ENCODE data around the gene PLAC1.

The PLAC1 gene

DNA sequence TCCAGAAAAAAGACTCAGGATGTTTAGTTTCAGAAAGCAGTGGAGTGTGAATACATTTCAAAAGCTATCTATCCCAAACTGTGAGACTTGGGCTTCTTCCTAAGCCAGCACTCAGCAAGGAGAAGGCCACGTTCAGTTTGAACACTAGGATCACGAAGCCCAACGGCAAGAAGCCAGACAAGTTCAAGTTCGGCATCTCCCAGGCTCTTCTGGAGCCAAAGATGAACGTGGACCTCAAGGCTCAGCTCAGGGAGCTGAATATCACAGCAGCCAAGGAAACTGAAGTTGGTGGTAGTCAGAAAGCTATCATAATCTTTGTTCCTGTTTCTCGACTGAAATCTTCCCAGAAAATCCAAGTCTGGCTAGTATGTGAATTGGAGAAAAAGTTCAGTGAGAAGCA, 7.6 kb downstream of the PLAC1 start:
- DNase-seq (ENCODE audit: low read depth, low spot score) = no peak
- POLR2A ChIA-PET = no interaction called here
- CTCF ChIA-PET = interaction anchor here (0.7 kb wide), 1 partner anchor 150 kb away, joined by 3 read pairs; no protein-coding TSS in a partner anchor
- H3K4me3 ChIP-seq (ENCODE audit: low read depth, low read length) = no peak overlapping the region
- TF ChIP-seq, protein P1, sequence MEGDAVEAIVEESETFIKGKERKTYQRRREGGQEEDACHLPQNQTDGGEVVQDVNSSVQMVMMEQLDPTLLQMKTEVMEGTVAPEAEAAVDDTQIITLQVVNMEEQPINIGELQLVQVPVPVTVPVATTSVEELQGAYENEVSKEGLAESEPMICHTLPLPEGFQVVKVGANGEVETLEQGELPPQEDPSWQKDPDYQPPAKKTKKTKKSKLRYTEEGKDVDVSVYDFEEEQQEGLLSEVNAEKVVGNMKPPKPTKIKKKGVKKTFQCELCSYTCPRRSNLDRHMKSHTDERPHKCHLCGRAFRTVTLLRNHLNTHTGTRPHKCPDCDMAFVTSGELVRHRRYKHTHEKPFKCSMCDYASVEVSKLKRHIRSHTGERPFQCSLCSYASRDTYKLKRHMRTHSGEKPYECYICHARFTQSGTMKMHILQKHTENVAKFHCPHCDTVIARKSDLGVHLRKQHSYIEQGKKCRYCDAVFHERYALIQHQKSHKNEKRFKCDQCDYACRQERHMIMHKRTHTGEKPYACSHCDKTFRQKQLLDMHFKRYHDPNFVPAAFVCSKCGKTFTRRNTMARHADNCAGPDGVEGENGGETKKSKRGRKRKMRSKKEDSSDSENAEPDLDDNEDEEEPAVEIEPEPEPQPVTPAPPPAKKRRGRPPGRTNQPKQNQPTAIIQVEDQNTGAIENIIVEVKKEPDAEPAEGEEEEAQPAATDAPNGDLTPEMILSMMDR (IDR thresholded peaks at IDR 0.05; ENCODE audit: insufficient read depth, low read length, missing control alignments) = no peak

DNA sequence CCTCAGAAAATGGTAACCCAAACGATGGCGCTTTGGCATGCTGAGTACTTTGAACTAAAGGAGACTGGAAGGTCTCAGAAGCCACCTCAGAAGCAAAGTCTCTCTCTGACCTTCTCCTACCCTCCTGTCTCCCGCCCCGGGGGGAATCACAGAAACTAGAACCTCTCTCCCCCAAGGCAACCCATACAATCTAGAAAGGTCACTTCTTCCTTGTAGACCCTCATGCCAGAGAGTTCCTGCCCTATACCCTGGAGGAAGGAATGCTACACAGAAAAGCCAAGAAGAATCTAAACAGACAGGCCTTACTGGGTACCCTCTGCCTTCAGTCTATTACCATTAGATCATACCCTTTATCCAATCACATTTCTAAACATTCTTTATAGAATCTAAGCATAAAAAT, 8.5 kb downstream of the PLAC1 start:
- CTCF ChIA-PET = no interaction called here
- no peak overlapping the region for H3K4me3 ChIP-seq (ENCODE audit: low read depth, low read length)
- no peak for DNase-seq (ENCODE audit: low read depth, low spot score)
- POLR2A ChIA-PET = no interaction called here
- TF ChIP-seq, protein P1 (IDR thresholded peaks at IDR 0.05; ENCODE audit: insufficient read depth, low read length, missing control alignments) = no peak

- CTCF ChIA-PET = no interaction called here
- TF ChIP-seq, protein P1 (IDR thresholded peaks at IDR 0.05; ENCODE audit: insufficient read depth, low read length, missing control alignments) = no peak
- POLR2A ChIA-PET = no interaction called here
- H3K4me3 ChIP-seq (ENCODE audit: low read depth, low read length) = no peak overlapping the region
- DNase-seq (ENCODE audit: low read depth, low spot score) = no peak
Measured at GRCh38 chrX:134647477-134647877, 10.8 kb downstream of the PLAC1 start.

- no peak for DNase-seq (ENCODE audit: low read depth, low spot score)
- ChIA-PET POLR2A (no interaction called here), CTCF (no interaction called here)
- TF ChIP-seq, protein P1 (IDR thresholded peaks at IDR 0.05; ENCODE audit: insufficient read depth, low read length, missing control alignments) = no peak
- no peak overlapping the region for H3K4me3 ChIP-seq (ENCODE audit: low read depth, low read length)
Measured at GRCh38 chrX:134646691-134647090, 11.6 kb downstream of the PLAC1 start.

DNA sequence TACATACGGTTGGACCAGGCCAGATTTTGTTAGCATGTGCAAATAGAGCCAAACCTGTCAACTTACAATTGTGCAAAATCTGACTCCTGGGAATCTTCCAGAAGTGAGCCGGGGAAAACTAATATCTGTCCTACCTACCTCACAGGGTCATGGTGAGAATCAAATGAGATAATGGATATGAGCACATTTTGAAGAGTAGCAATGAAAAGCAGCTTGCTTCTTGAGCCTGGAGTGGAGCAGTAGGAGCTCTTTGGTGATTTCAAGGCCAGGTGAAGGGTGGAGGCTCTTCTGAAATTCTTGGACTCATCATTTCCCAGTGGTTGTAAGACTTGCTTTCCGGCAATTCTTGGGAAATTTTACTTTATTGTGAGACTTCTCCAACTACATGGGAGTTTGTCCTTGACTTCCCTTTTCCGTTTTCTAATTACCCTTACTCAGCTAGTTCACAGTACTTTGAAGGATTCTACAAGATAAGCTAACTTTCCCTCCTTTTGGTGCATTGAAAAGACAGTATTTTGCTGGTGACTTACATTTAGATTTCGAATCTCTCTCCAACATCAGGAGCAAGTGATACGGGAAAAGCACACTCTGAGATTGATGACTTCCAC, 12.2 kb downstream of the PLAC1 start:
- H3K4me3 ChIP-seq (ENCODE audit: low read depth, low read length) = no peak overlapping the region
- TF ChIP-seq, protein P1 (IDR thresholded peaks at IDR 0.05; ENCODE audit: insufficient read depth, low read length, missing control alignments) = no peak
- no peak for DNase-seq (ENCODE audit: low read depth, low spot score)
- POLR2A ChIA-PET = no interaction called here
- CTCF ChIA-PET = interaction anchor here (1.0 kb wide), 1 partner anchor 12 kb away, joined by 3 read pairs; the partner anchor contains the start of gene PLAC1

- POLR2A ChIA-PET = interaction anchor here (0.8 kb wide), 1 partner anchor 116 kb away, joined by 3 read pairs; no protein-coding TSS in a partner anchor
- CTCF ChIA-PET = interaction anchor here (1.0 kb wide), 1 partner anchor 11 kb away, joined by 3 read pairs; no protein-coding TSS in a partner anchor
- TF ChIP-seq, protein P1 (IDR thresholded peaks at IDR 0.05; ENCODE audit: insufficient read depth, low read length, missing control alignments) = no peak
Measured at GRCh38 chrX:134642386-134642785, 15.9 kb downstream of the PLAC1 start.

More at GRCh38 chrX:134642386-134642785, 15.9 kb downstream of the PLAC1 start:
- no peak for DNase-seq (ENCODE audit: low read depth, low spot score)
- H3K4me3 ChIP-seq (ENCODE audit: low read depth, low read length) = no peak overlapping the region

Data from AG04449 (cell line).